ENCODE measurements around the gene FOXN4.

Gene FOXN4

DNA sequence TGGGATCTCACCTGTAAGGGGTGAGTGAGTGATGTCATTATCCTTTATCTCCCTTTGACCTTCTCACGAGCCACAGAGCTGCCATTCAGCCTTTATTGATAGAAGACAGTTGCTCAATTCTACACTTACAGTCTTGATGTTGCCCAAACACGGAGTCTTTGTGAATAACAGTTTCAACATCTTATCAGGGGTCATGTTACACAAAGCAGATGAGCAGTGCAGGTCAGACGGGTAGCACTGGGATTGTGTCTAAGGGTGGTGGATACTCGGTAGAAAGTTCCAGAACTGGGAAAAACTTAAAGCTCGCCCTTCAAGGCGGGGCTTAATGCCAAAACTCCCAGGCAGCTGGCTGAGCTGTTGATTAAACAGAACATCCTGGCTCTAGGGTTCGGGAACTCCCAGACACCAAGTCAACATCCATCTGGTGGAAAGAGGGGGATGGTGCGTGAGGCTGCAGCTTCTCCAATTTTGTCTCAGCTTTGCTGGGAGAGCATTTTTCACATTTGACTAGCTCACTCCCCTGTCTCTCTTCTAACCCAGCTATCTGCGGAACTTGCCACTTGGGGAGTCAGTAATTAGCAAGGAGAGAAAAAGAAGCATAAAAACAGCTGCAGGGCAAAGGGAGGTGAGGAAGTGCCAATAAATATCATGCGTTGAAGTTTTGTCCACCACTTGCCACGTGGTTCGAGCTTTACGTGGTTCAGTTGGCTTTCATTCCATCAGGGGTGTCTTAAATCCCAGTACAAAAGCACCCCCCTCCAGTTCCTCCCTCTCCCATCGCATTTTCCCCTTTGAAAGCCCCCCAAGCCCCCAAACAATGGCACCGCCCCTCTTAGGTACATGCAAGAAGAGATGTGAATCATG lies 31.0 kb downstream of the FOXN4 start:
- TF ChIP-seq CTCF (IDR thresholded peaks at IDR 0.05): no peak

DNA sequence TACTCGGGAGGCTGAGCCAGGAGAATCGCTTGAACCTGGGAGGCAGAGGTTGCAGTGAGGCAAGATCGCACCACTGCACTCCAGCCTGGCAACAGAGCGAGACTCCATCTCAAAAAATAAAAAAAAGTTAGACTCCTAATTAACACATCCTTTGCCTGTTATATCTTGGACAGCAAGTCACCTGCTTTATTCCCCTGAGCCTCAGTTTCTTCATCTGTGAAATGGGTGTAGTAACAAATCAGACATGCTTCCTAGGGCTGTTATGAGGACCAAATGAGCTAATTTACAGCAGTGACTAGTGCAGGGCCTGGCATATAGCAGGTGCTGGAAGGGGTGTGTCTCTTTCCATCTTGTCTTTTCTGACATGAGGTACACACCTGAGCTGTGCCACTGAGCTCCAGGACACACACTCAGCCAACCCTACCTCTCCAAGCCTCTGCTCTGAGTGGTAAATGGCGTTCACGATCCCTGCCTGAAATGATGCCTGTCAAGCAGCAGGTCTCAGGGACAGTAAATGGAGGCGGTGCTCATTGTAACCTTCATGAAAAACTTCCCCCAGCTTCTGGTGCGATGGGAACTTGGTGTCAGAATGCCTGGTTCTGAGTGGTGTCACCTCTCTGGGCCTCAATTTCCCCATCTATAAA lies 31.7 kb downstream of the FOXN4 start:
- TF ChIP-seq CTCF (IDR thresholded peaks at IDR 0.05): no peak

DNA sequence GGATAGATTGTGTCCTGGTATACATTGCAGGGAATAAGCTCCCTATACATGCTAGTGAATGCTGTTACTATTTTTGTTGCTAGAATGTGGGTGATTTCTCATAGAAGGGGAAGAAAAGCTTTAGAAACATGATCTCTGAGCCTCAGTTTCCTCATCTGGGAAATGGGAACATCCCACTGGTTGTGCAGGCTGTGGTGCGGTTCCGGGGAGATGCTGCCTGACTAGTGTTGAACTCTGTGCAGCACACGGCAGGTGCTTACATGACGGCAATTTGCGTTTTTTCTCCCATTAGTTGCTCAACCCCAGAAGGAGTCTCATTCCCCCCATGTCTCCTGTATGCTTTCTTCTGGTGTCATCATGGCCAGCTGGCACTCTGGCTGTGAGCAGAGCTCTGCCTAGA lies 32.9 kb downstream of the FOXN4 start:
- TF ChIP-seq CTCF (IDR thresholded peaks at IDR 0.05): no peak

DNA sequence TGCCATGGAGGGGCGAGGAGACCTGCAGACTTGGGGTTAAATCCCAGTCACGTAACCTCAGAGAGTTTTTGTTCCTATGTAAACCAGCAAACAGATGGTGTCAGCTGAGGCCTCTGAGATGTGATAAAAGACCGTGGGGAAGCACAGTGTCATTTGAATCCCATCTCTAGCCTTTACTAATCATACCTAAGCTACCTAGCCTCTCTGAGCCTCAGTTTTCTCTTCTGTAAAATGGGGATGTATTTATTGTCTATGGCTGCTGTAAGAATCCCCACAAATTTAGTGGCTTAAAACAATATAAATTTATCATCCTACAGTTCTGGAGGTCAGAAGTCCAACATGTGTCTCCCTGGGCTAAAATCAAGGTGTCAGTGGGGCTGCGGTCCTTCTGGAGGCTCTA lies 33.9 kb downstream of the FOXN4 start:
- no peak for TF ChIP-seq CTCF (IDR thresholded peaks at IDR 0.05)

DNA sequence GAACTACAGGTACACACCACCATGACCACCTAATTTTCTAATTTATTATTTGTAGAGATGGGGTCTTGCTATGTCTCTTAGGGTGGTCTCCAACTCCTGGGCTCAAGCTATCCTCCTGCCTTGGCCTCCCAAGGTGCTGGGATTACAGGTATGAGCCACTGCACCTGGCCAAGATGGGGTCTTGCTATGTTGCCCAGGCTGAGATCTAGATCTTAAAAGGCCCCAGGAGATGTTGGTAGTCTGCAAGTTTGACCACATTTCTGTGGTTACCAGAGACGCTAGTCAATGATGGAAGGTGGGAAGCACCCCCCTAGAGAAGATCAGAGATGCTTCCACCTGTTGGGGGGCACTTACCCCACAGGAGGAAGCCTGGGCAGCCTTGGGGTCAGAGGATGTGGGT lies 34.7 kb downstream of the FOXN4 start:
- no peak for TF ChIP-seq CTCF (IDR thresholded peaks at IDR 0.05)

GRCh38 chr12:109273354-109273753 lies 35.7 kb downstream of the FOXN4 start:
- TF ChIP-seq CTCF (IDR thresholded peaks at IDR 0.05): no peak

DNA sequence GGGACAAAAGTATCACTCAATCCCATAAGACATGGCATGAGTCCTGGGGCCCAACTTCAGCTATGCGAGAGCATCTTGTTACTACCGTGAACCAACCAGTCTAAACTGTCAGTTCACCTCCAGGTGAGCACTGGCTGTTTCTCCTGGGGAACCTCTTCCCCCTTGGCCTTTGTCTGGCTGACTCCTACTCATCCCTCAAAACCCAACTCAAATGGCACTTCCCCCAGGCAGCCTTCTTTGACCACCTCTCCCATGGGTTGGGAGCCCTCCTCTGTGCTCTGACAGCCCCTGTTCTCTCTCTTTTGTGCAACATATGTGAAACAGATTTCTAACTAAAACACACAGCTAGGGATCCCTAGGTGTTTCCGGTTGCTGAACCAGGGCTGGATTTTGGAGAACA lies 37.7 kb downstream of the FOXN4 start:
- no peak for TF ChIP-seq CTCF (IDR thresholded peaks at IDR 0.05)
